ENCODE measurements around the gene NOSTRIN. TPM values are rescaled to one million over a fixed set of nuclear protein-coding genes. Genes with fewer than 3 reads are reported as not detected.

NOSTRIN gene
- total and polyA plus RNA-seq, 2 of the 8 experiments (the other 6 are each of a cell fraction or from before 2014, with no cell fraction given) = not detected

DNA sequence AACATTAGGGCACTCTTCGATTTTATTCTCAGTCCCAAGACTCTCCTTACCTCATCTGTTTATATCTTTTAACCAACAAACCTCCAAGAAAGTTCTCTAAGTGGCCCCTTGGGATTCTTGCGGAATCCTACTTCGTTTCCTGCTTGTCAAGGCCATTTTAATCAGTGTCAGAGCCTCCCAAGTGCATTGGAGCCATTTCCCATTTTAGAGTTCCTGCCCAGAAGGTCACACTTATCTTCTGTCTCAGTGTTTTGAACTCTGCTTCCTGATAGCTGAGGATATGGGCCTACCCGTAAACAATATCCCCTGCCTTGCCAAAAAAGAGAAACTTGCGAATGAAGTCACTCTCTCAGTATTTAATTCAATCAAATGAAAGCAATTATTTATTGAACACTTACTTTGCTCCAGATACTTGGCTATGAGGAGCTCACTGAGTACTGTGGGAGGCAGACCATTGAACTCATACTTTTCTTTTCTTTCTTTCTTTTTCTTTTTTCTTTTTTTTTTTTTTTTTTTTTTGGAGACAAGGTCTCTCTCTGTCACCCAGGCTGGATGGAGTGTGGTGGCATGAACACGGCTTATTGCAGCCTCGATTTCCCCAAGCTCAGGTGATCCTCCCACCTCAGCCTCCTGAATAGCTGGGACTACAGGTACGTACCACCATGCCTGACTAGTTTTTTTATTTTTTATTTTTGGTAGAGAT lies 5.7 kb upstream of the NOSTRIN start (continued):
- TF ChIP-seq, protein P1, sequence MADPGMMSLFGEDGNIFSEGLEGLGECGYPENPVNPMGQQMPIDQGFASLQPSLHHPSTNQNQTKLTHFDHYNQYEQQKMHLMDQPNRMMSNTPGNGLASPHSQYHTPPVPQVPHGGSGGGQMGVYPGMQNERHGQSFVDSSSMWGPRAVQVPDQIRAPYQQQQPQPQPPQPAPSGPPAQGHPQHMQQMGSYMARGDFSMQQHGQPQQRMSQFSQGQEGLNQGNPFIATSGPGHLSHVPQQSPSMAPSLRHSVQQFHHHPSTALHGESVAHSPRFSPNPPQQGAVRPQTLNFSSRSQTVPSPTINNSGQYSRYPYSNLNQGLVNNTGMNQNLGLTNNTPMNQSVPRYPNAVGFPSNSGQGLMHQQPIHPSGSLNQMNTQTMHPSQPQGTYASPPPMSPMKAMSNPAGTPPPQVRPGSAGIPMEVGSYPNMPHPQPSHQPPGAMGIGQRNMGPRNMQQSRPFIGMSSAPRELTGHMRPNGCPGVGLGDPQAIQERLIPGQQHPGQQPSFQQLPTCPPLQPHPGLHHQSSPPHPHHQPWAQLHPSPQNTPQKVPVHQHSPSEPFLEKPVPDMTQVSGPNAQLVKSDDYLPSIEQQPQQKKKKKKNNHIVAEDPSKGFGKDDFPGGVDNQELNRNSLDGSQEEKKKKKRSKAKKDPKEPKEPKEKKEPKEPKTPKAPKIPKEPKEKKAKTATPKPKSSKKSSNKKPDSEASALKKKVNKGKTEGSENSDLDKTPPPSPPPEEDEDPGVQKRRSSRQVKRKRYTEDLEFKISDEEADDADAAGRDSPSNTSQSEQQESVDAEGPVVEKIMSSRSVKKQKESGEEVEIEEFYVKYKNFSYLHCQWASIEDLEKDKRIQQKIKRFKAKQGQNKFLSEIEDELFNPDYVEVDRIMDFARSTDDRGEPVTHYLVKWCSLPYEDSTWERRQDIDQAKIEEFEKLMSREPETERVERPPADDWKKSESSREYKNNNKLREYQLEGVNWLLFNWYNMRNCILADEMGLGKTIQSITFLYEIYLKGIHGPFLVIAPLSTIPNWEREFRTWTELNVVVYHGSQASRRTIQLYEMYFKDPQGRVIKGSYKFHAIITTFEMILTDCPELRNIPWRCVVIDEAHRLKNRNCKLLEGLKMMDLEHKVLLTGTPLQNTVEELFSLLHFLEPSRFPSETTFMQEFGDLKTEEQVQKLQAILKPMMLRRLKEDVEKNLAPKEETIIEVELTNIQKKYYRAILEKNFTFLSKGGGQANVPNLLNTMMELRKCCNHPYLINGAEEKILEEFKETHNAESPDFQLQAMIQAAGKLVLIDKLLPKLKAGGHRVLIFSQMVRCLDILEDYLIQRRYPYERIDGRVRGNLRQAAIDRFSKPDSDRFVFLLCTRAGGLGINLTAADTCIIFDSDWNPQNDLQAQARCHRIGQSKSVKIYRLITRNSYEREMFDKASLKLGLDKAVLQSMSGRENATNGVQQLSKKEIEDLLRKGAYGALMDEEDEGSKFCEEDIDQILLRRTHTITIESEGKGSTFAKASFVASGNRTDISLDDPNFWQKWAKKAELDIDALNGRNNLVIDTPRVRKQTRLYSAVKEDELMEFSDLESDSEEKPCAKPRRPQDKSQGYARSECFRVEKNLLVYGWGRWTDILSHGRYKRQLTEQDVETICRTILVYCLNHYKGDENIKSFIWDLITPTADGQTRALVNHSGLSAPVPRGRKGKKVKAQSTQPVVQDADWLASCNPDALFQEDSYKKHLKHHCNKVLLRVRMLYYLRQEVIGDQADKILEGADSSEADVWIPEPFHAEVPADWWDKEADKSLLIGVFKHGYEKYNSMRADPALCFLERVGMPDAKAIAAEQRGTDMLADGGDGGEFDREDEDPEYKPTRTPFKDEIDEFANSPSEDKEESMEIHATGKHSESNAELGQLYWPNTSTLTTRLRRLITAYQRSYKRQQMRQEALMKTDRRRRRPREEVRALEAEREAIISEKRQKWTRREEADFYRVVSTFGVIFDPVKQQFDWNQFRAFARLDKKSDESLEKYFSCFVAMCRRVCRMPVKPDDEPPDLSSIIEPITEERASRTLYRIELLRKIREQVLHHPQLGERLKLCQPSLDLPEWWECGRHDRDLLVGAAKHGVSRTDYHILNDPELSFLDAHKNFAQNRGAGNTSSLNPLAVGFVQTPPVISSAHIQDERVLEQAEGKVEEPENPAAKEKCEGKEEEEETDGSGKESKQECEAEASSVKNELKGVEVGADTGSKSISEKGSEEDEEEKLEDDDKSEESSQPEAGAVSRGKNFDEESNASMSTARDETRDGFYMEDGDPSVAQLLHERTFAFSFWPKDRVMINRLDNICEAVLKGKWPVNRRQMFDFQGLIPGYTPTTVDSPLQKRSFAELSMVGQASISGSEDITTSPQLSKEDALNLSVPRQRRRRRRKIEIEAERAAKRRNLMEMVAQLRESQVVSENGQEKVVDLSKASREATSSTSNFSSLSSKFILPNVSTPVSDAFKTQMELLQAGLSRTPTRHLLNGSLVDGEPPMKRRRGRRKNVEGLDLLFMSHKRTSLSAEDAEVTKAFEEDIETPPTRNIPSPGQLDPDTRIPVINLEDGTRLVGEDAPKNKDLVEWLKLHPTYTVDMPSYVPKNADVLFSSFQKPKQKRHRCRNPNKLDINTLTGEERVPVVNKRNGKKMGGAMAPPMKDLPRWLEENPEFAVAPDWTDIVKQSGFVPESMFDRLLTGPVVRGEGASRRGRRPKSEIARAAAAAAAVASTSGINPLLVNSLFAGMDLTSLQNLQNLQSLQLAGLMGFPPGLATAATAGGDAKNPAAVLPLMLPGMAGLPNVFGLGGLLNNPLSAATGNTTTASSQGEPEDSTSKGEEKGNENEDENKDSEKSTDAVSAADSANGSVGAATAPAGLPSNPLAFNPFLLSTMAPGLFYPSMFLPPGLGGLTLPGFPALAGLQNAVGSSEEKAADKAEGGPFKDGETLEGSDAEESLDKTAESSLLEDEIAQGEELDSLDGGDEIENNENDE (IDR thresholded peaks at IDR 0.05; ENCODE audit: insufficient replicate concordance, low read length) = no peak
- TF ChIP-seq MAFK (IDR thresholded peaks at IDR 0.05; ENCODE audit: low read depth, low read length) (no peak), RFX5 (IDR thresholded peaks at IDR 0.05; ENCODE audit: borderline replicate concordance, low read depth, low read length) (no peak), CTBP2 (IDR thresholded peaks at IDR 0.05; ENCODE audit: borderline replicate concordance, insufficient read depth, insufficient read length, low read length) (no peak), CBX8 (IDR thresholded peaks at IDR 0.05; ENCODE audit: borderline replicate concordance, low read depth, low read length) (no peak), USF2 (IDR thresholded peaks at IDR 0.05; ENCODE audit: low read length) (no peak), SP4 (IDR thresholded peaks at IDR 0.05; ENCODE audit: low read length) (no peak), SP2 (IDR thresholded peaks at IDR 0.05; ENCODE audit: low read length) (no peak), KDM5A (IDR thresholded peaks at IDR 0.05; ENCODE audit: low read length) (no peak)

Measured in H1 (cell line).